GM12891 (cell line): ENCODE results near the gene RAD23A.
A peak's percentile ranks its signal among the peaks of the same experiment; 100 is the strongest.

Experiments
- POLR2A ChIP-seq: IDR thresholded peaks from 2 replicates; pipeline ENCODE4 v1.6.1; 2011; ENCODE audit warnings: low read depth, low read length, control low read depth
- POLR2AphosphoS5 ChIP-seq: IDR thresholded peaks from 2 replicates; pipeline ENCODE4 v1.6.1; 2011; ENCODE audit warnings: low read depth, low read length, control low read depth
- TAF1 ChIP-seq: IDR thresholded peaks from 2 replicates; pipeline ENCODE4 v1.6.1; 2011; ENCODE audit warnings: low read depth, low read length, control low read depth

DNA sequence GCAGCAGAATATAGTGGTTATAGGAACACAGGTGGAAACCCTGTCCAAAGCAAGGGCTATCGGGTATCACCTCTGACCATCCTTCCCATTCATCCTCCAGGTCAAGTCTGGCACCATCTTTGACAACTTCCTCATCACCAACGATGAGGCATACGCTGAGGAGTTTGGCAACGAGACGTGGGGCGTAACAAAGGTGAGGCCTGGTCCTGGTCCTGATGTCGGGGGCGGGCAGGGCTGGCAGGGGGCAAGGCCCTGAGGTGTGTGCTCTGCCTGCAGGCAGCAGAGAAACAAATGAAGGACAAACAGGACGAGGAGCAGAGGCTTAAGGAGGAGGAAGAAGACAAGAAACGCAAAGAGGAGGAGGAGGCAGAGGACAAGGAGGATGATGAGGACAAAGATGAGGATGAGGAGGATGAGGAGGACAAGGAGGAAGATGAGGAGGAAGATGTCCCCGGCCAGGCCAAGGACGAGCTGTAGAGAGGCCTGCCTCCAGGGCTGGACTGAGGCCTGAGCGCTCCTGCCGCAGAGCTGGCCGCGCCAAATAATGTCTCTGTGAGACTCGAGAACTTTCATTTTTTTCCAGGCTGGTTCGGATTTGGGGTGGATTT, 2.1 kb upstream of the RAD23A start:
- TF ChIP-seq POLR2AphosphoS5 (peak; percentile 30; the same call in 1 of the 2 replicates), POLR2A (no peak), TAF1 (no peak)
